ENCODE data around the gene RNASET2.
"Not testable (repeated sequence)": the region's sequence is repeated elsewhere in the genome, so short reads cannot be mapped to it uniquely, and the experiment has no call there.

RNASET2 gene

DNA sequence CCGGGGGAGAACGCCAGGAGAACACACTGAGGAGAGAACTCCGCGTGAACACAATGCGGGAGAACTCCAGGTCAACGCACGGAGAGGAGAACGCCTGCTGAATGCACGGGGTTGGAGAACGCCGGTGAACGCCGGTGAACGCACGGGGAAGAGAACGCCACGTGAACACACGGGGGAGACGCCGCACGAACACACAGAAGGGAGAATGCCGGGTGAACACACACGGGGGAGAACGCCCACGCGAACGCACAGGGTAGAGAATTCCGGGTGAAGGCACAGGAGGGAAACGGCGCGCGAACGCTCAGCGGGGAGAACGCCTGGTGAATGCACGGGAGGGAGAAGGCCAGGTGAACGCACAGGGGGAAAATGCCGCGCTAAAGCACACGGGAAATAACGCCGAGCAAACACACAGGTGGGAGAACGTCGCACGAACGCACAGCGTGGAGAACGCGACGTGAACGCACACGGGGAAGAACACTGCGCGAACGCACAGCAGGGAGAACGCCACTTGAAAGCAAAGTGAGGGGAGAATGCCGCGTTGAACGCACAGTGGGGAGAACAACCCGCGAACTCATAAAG, 56.1 kb downstream of the RNASET2 start:
- DNase-seq, result no peak

DNA sequence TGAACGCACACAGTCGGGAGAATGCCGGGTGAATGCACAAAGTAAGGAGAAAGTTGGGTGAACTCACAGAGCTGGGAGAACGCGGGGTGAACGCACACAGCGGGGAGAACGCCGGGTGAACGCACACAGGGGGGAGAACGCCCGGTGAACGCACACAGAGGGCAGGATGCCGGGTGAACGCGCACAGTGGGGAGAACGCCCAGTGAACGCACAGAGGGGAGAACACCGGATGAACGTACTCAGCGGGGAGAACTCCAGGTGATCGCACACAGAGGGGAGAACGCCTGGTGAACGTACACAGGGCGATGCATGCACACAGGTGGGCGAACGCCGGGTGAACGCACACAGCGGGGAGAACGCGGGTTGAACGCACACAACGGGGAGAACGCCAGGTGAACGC, 57.4 kb downstream of the RNASET2 start:
- no peak for DNase-seq

DNA sequence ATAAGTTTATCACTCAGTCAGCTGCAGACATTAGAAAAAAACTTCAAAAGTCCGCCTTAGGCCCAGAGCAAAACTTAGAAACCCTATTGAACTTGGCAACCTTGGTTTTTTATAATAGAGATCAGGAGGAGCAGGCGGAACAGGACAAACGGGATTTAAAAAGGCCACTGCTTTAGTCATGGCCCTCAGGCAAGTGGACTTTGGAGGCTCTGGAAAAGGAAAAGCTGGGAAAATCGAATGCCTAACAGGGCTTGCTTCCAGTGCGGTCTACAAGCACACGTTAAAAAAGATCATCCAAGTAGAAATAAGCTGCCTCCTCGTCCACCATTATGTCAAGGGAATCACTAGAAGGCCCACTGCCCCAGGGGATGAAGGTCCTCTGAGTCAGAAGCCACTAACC, 61.7 kb downstream of the RNASET2 start:
- not testable (repeated sequence) for DNase-seq

DNA sequence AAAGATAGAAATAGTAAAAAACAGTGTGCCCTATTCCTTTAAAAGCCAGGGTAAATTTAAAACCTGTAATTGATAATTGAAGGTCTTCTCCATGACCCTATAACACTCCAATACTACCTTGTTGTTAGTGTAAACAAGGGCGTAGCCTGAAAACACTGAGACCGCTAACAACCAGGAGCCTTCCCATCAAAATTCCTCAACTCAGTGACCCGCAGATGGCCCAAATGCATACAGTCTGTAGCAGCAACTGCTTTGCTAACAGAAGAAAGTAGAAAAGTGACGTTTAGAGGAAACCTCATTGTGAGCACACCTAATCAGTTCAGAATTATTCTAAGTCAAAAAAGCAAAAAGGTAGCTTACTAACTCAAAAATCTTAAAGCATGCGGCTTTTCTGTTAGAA, 63.9 kb downstream of the RNASET2 start:
- DNase-seq, result not testable (repeated sequence)

DNA sequence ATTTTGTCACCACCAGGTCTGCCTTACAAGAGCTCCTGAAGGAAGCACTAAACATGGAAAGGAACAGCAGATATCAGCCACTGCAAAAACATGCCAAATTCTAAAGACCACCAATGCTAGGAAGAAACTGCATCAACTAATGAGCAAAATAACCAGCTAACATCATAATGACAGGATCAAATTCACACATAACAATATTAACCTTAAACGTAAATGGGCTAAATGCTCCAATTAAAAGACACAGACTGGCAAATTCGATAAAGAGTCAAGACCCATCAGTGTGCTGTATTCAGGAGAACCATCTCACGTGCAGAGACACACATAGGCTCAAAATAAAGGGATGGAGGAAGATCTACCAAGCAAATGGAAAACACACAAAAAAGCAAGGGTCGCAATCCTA, 69.6 kb downstream of the RNASET2 start:
- not testable (repeated sequence) for DNase-seq

DNA sequence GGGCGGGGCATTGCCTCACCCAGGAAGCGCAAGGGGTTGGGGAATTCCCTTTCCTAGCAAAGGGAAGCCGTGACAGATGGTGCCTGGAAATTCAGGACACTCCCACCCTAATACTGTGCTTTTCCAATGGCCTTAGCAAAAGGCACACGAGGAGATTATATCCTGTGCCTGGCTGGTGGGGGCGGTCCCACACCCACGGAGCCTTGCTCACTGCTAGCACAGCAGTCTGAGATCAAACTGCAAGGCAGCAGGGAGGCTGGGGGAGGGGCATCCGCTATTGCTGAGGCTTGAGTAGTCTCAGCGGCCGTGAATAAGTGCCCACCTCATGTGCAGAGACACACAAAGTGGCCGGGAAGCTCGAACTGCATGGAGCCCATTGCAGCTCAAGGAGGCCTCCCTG, 71.4 kb downstream of the RNASET2 start:
- DNase-seq, result not testable (repeated sequence)

DNA sequence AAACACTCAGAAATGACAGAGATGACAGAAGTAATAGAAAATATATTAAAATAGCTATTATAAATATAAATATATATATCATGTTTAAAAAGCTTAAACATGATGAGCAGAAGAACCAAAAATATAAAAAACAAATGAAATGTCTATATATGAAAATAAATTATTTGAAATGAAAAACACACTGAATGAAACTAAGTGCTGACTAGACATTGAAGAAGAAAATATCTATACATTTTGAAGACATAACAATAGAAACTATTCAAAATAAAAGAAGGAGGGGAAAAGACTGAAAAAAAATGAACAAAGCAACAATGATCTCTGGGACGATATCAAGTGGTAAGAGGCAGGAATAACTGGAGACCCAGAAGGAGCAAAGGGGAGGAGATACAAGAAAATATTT, 76.8 kb downstream of the RNASET2 start:
- no peak for DNase-seq
